A549 (cell line): Measurements from ENCODE around the gene CNNM3. TPM values are rescaled to one million over a fixed set of nuclear protein-coding genes. Genes with fewer than 3 reads are reported as not detected.

ENCODE experiments used
- ATAC-seq, 2 experiments: fragments of 200-7000 bp in 1 of 2; fragments of >200 bp in 1 of 2; cut with Nextera tagmentation in 1 of 2; cut with Tn5 transposase in 1 of 2; 3 replicates each; pipeline versions ENCODE4 v1.8.0 to v1.9.1; 2018 to 2020; ENCODE audit warnings: mild to moderate bottlenecking in 1 of 2, moderate library complexity in 1 of 2
- CTCF ChIA-PET: fragments of 300-600 bp; sonication (Branson Sonifier 250); formaldehyde crosslinking; extraction: SDS; loops from one replicate; lab custom pipeline; 2021; ENCODE audit warnings: antibody characterized with exemption, inconsistent platforms; lab: Yijun Ruan, JAX
- POLR2A ChIA-PET: fragments of 350-600 bp; formaldehyde crosslinking; extraction: SDS; loops from one replicate; lab custom pipeline; 2021; ENCODE audit warnings: antibody characterized with exemption, inconsistent platforms; lab: Yijun Ruan, JAX
- DNase-seq, 2 experiments: peaks; one replicate each; pipeline versions ENCODE4 v3.0.0 to v3.0.0-alpha.2; 2011 to 2016; ENCODE audit warnings: low read depth in 1 of 2, low spot score in 1 of 2
- FAIRE-seq: peaks from 2 replicates; lab custom pipeline; 2011; peaks lifted over from hg19 to GRCh38; lab: Jason Lieb, UNC
- H3K27ac ChIP-seq, 2 experiments: fragments of >200 bp; sonication (Bioruptor Twin); formaldehyde crosslinking; 3 replicates each; pipeline ENCODE4 v1.5.1; 2016 to 2017
- H3K4me1 ChIP-seq: fragments of >200 bp; sonication (Bioruptor Twin); formaldehyde crosslinking; 3 replicates; pipeline ENCODE4 v1.6.1; 2016
- H3K4me2 ChIP-seq: fragments of >200 bp; sonication (Bioruptor Twin); formaldehyde crosslinking; 3 replicates; pipeline ENCODE4 v1.6.1; 2016
- H3K4me3 ChIP-seq: fragments of >200 bp; sonication (Bioruptor Twin); formaldehyde crosslinking; 3 replicates; pipeline ENCODE4 v1.5.1; 2016
- H3K9me3 ChIP-seq: fragments of >200 bp; sonication (Bioruptor Twin); formaldehyde crosslinking; 3 replicates; pipeline ENCODE4 v1.6.1; 2016
- BCL3 ChIP-seq: fragments of >200 bp; sonication (Bioruptor Twin); formaldehyde crosslinking; IDR thresholded peaks from 3 replicates; pipeline ENCODE4 v1.6.1; 2016
- CHD2 ChIP-seq: fragments of 150-350 bp; IDR thresholded peaks from 2 replicates; pipeline ENCODE4 v1.6.1; 2014; ENCODE audit warnings: low read length; ENCODE audit not compliant: partially characterized antibody
- ESRRA ChIP-seq: fragments of 150-350 bp; IDR thresholded peaks from 2 replicates; pipeline ENCODE4 v1.6.1; 2014; ENCODE audit warnings: mild to moderate bottlenecking, low read length, borderline replicate concordance
- FOXS1 ChIP-seq: fragments of 250-450 bp; sonication (Bioruptor Pico); IDR thresholded peaks from 2 replicates; pipeline ENCODE4 v1.5.0; 2020; ENCODE audit warnings: mild to moderate bottlenecking, moderate library complexity
- HDAC2 ChIP-seq: fragments of 200-600 bp; sonication (generic); IDR thresholded peaks from 2 replicates; pipeline ENCODE4 v1.6.1; 2016
- HOXA7 ChIP-seq: fragments of 250-450 bp; sonication (Bioruptor Pico); IDR thresholded peaks from 2 replicates; pipeline ENCODE4 v1.5.0; 2020; ENCODE audit warnings: mild to moderate bottlenecking, moderate library complexity
- HOXB5 ChIP-seq: fragments of 250-450 bp; sonication (Bioruptor Pico); IDR thresholded peaks from 2 replicates; pipeline ENCODE4 v1.5.0; 2020; ENCODE audit warnings: mild to moderate bottlenecking, moderate library complexity
- JUNB ChIP-seq: fragments of >200 bp; sonication (Bioruptor Twin); formaldehyde crosslinking; IDR thresholded peaks from 2 replicates; pipeline ENCODE4 v1.6.1; 2016
- KDM1A ChIP-seq: fragments of 200-600 bp; sonication (generic); IDR thresholded peaks from 2 replicates; pipeline ENCODE4 v1.6.1; 2016; ENCODE audit warnings: low read depth, mild to moderate bottlenecking
- MAFK ChIP-seq: fragments of 450-650 bp; IDR thresholded peaks from 2 replicates; pipeline ENCODE4 v1.6.1; 2014; ENCODE audit not compliant: partially characterized antibody
- NPAS2 ChIP-seq: fragments of 250-450 bp; sonication (Bioruptor Pico); IDR thresholded peaks from 2 replicates; pipeline ENCODE4 v1.8.0; 2022; ENCODE audit warnings: mild to moderate bottlenecking, moderate library complexity, borderline replicate concordance
- NR3C1 ChIP-seq: fragments of >200 bp; sonication (Bioruptor Twin); formaldehyde crosslinking; IDR thresholded peaks from 3 replicates; pipeline ENCODE4 v1.6.1; 2017
- POLR2AphosphoS2 ChIP-seq: conservative IDR thresholded peaks from 2 replicates; pipeline ENCODE4 v1.6.1; 2012; ENCODE audit warnings: low read length, improper control_type of control experiment, inconsistent platforms
- TP53 ChIP-seq: fragments of 250-450 bp; sonication (Bioruptor Pico); IDR thresholded peaks from 2 replicates; pipeline ENCODE4 v1.5.0; 2021; ENCODE audit warnings: mild to moderate bottlenecking, moderate library complexity
- ZC3H11A ChIP-seq: fragments of 450-650 bp; IDR thresholded peaks from 2 replicates; pipeline ENCODE4 v1.6.1; 2014; ENCODE audit warnings: antibody characterized with exemption, mild to moderate bottlenecking
- ZSCAN20 ChIP-seq: fragments of 250-450 bp; sonication (Bioruptor Pico); IDR thresholded peaks from 2 replicates; pipeline ENCODE4 v1.8.0; 2022; ENCODE audit warnings: mild to moderate bottlenecking, moderate library complexity
- WGBS: methylation state at CpG from one replicate; pipeline ENCODE4 v1.1.6; 2017; ENCODE audit errors: missing lambda C conversion rate; 5-methylcytosine and 5-hydroxymethylcytosine counted together
- polyA plus RNA-seq, 4 experiments: library from polyadenylated mRNA; depleted of rRNA in 3 of 4; stranded (reverse); fragments of >200 nt; fragmentation: RNase III in 1 of 4; extraction: RNeasy Plus Mini Kit Qiagen cat#74134 plus additional on column Dnase treatment in 1 of 4; gene quantifications; 2 replicates in 3 of 4; 3 replicates in 1 of 4; pipeline ENCODE4 v1.2.3, GENCODE V29; 2011 to 2017
- TF ChIP-seq, protein P1 (sequence below): IDR thresholded peaks from 2 replicates; pipeline ENCODE4 v1.6.1; 2012
- TF ChIP-seq, protein P2 (sequence below): fragments of >200 bp; sonication (Bioruptor Twin); formaldehyde crosslinking; IDR thresholded peaks from 2 replicates; pipeline ENCODE4 v1.6.1; 2016
- TF ChIP-seq, protein P3 (sequence below): fragments of 200-600 bp; sonication (generic); IDR thresholded peaks from 2 replicates; pipeline ENCODE4 v1.6.1; 2016; ENCODE audit warnings: antibody characterized with exemption, mild to moderate bottlenecking, moderate library complexity

Gene CNNM3
- polyA plus RNA-seq, 2 of the 4 experiments (the other 2 are of a cell fraction) = 11.8 to 14.1 TPM

DNA sequence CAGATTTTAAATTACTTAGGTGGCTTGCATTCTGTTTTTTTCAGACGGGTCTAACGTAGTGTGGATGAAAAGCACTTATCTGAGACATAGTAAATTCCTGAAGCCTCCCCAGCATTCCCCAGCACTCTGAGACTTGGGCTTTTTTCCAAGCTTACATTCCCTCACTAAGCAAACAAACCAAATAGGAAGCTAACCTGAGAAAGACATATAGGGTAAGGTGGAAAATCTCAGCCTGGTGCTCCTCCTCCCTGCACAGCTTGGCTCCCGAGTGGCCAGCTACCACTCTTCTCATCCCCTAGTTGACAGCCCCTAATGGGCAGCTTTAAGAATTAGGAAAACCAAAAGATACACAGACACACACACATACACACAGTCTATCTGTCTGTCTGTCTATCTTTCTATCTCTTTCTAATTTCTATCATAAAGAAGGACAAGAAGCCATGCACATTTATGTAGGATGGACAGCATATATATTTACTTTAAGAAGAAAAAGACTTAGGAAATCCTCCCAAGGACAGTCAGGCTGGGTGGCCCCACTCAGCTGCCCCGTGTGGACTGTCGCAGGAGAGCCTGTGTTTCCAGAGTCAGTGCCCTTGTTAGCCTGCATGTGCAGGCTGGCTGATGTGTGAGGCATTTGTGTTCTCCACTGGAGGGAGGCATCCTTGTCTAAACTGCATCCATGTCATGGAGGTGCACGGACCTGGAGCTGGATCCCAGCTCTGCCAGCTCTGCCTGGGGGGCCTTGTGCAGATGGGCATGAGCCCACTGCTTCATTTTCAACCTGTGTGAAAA is 8.2 kb downstream of the CNNM3 start:
- Histone ChIP-seq H3K4me3 (no peak overlapping the region), H3K9me3 (no peaks in the 10 kb centered on the region), H3K27ac (peak overlapping the region; percentile 10 to 48; a peak in 3 of 6 replicates), H3K4me2 (peak overlapping the region; percentile 60), H3K4me1 (peaks cover 19% of the 10 kb centered on the region)
- ChIA-PET CTCF (interaction anchor here (1.0 to 6.2 kb wide), 5 partner anchors 8 to 288 kb away, joined by 3 to 24 read pairs (median 4); partner anchors contain the start of genes ANKRD36, ANKRD39 and CNNM3), POLR2A (interaction anchor here (0.9 kb wide), 1 partner anchor 45 kb away, joined by 3 read pairs; no protein-coding TSS in a partner anchor)
- no peak for FAIRE-seq
- TF ChIP-seq TP53 (CRISPR knock-in tag) (no peak), FOXS1 (no peak), ESRRA (no peak), NR3C1 (no peak), ZSCAN20 (no peak), KDM1A (no peak), HOXB5 (CRISPR knock-in tag) (no peak), CHD2 (no peak), BCL3 (no peak), MAFK (no peak), JUNB (no peak)
- TF ChIP-seq, protein P1, sequence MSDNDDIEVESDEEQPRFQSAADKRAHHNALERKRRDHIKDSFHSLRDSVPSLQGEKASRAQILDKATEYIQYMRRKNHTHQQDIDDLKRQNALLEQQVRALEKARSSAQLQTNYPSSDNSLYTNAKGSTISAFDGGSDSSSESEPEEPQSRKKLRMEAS = no peak
- peak in 1 of 2 experiments; percentile 53 for DNase-seq
- peak; percentile 69 to 74; a peak in 5 of 6 replicates for ATAC-seq
- WGBS = 43% methylated on average over 6 of the region's 6 CpGs

GRCh38 chr2:96825057-96825456 is 9.0 kb downstream of the CNNM3 start:
- no peak for TF ChIP-seq POLR2AphosphoS2
- no peak for TF ChIP-seq NR3C1
- TF ChIP-seq ZSCAN20 = no peak
- no peak for TF ChIP-seq HOXA7 (CRISPR knock-in tag)
- no peak for TF ChIP-seq HDAC2
- TF ChIP-seq, protein P2, sequence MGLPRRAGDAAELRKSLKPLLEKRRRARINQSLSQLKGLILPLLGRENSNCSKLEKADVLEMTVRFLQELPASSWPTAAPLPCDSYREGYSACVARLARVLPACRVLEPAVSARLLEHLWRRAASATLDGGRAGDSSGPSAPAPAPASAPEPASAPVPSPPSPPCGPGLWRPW = no peak
- TF ChIP-seq NPAS2 = no peak
- TF ChIP-seq, protein P3, sequence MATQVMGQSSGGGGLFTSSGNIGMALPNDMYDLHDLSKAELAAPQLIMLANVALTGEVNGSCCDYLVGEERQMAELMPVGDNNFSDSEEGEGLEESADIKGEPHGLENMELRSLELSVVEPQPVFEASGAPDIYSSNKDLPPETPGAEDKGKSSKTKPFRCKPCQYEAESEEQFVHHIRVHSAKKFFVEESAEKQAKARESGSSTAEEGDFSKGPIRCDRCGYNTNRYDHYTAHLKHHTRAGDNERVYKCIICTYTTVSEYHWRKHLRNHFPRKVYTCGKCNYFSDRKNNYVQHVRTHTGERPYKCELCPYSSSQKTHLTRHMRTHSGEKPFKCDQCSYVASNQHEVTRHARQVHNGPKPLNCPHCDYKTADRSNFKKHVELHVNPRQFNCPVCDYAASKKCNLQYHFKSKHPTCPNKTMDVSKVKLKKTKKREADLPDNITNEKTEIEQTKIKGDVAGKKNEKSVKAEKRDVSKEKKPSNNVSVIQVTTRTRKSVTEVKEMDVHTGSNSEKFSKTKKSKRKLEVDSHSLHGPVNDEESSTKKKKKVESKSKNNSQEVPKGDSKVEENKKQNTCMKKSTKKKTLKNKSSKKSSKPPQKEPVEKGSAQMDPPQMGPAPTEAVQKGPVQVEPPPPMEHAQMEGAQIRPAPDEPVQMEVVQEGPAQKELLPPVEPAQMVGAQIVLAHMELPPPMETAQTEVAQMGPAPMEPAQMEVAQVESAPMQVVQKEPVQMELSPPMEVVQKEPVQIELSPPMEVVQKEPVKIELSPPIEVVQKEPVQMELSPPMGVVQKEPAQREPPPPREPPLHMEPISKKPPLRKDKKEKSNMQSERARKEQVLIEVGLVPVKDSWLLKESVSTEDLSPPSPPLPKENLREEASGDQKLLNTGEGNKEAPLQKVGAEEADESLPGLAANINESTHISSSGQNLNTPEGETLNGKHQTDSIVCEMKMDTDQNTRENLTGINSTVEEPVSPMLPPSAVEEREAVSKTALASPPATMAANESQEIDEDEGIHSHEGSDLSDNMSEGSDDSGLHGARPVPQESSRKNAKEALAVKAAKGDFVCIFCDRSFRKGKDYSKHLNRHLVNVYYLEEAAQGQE = no peak
- TF ChIP-seq ZC3H11A = no peak
- Histone ChIP-seq H3K4me2 (no peak overlapping the region), H3K4me1 (peaks cover 14% of the 10 kb centered on the region), H3K9me3 (no peaks in the 10 kb centered on the region), H3K27ac (no peak overlapping the region; a peak in 1 of 6 replicates), H3K4me3 (no peak overlapping the region)
- ChIA-PET POLR2A (no interaction called here), CTCF (interaction anchor here (1.0 to 6.2 kb wide), 5 partner anchors 9 to 287 kb away, joined by 3 to 24 read pairs (median 4); partner anchors contain the start of genes ANKRD36, ANKRD39 and CNNM3)
- no peak for ATAC-seq
- FAIRE-seq = no peak
- no peak for DNase-seq
- WGBS = 91% methylated on average over 14 of the region's 14 CpGs
